ENCODE results near the gene CHST13.

Gene CHST13

DNA sequence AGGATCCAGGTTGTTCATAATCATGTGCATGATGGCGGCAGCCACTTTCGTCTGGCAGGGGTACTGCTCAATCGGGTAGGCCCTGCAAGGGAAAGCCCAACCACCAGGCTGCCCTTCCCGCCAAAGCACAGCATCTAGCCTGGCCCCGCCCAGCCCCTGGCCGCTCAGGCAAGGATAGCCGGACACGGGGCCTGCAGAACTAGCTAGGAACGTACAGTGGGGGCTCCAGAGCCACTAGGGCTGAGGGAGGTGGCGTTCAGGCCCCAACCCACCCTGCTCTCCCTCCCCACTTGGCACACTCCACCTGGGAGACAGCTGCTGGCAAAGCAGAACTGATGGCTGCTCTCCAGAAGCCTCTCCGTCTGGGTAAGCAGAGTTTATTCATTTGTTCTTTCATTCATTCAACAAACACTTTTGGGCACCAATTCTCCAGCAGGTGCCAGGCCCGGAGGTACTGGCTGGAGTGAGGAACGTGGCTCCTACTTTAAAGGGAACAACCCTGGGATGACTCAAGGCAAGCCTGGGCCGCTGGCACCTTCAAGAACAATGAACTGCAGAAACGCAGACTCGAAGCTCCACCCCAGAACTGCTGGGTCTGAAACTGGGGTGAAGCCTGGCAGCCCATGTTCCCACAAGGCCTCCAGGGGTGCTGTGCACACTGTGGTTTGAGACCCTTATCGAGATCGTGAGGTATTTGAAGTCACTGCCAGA, 14.2 kb upstream of the CHST13 start:
- DNase-seq: no peak
- H3K79me1 ChIP-seq (replicated peaks; ENCODE audit: low read length, poor library complexity, severe bottlenecking): no peaks in the 10 kb centered on the region

GRCh38 chr3:126510308-126510910, 13.5 kb upstream of the CHST13 start:
- H3K23ac ChIP-seq (ENCODE audit: low read length in 2 of 2): no peak overlapping the region
- no peak overlapping the region for H2BK15ac ChIP-seq (ENCODE audit: low read depth, poor library complexity, severe bottlenecking)
- no peak overlapping the region for H2BK120ac ChIP-seq (ENCODE audit: low read depth, low read length)
- no peak overlapping the region for H2AFZ ChIP-seq (ENCODE audit: low read depth, low read length)
- H3K4me1 ChIP-seq (ENCODE audit: control insufficient read depth, insufficient read depth, low read depth, low read length): peaks cover 4% of the 10 kb centered on the region
- WGBS: 93% methylated on average over 22 of the region's 22 CpGs
- H3K27ac ChIP-seq (ENCODE audit: low read length, poor library complexity, severe bottlenecking): no peak overlapping the region
- H3K4ac ChIP-seq (ENCODE audit: low read depth in 1 of 2, low read length in 2 of 2): no peak overlapping the region
- no peak overlapping the region for H4K91ac ChIP-seq (ENCODE audit: low read length)
- H4K8ac ChIP-seq (ENCODE audit: low read length): no peak overlapping the region
- no peak overlapping the region for H2BK5ac ChIP-seq (ENCODE audit: low read depth, low read length, poor library complexity, severe bottlenecking)
- no peaks in the 10 kb centered on the region for H3K9me3 ChIP-seq (ENCODE audit: control insufficient read depth, low read length)
- no peak overlapping the region for H2BK12ac ChIP-seq (ENCODE audit: low read length in 2 of 2)
- H3K9ac ChIP-seq (ENCODE audit: low read length): no peak overlapping the region
- no peaks in the 10 kb centered on the region for H3K79me1 ChIP-seq (replicated peaks; ENCODE audit: low read length, poor library complexity, severe bottlenecking)
- DNase-seq: no peak
- peaks cover 21 to 35% of the 10 kb centered on the region in 2 experiments for H3K27me3 ChIP-seq (ENCODE audit: control insufficient read depth in 1 of 2, insufficient read depth in 1 of 2, low read length in 2 of 2)
- H2AK5ac ChIP-seq (ENCODE audit: low read length, severe bottlenecking): no peak overlapping the region
- no peak overlapping the region for H3K14ac ChIP-seq (ENCODE audit: low read length in 2 of 2)
- H3K18ac ChIP-seq (ENCODE audit: low read depth in 1 of 2, low read length in 2 of 2): no peak overlapping the region
- no peak overlapping the region for H3K4me2 ChIP-seq (ENCODE audit: low read length, poor library complexity, severe bottlenecking)
- no peak overlapping the region for H3K4me3 ChIP-seq (ENCODE audit: insufficient read depth in 1 of 2, low read depth in 1 of 2, low read length in 2 of 2)
- no peaks in the 10 kb centered on the region for H3K36me3 ChIP-seq (ENCODE audit: control insufficient read depth in 1 of 2, insufficient read depth in 2 of 2, low read depth in 1 of 2, low read length in 2 of 2)

More for the DNA sequence above, 14.2 kb upstream of the CHST13 start:
- no peak overlapping the region for H2BK15ac ChIP-seq (ENCODE audit: low read depth, poor library complexity, severe bottlenecking)
- H3K4ac ChIP-seq (ENCODE audit: low read depth in 1 of 2, low read length in 2 of 2): no peak overlapping the region
- no peak overlapping the region for H3K4me3 ChIP-seq (ENCODE audit: insufficient read depth in 1 of 2, low read depth in 1 of 2, low read length in 2 of 2)
- H3K18ac ChIP-seq (ENCODE audit: low read depth in 1 of 2, low read length in 2 of 2): no peak overlapping the region
- H2BK120ac ChIP-seq (ENCODE audit: low read depth, low read length): no peak overlapping the region
- no peaks in the 10 kb centered on the region for H3K36me3 ChIP-seq (ENCODE audit: control insufficient read depth in 1 of 2, insufficient read depth in 2 of 2, low read depth in 1 of 2, low read length in 2 of 2)
- H3K14ac ChIP-seq (ENCODE audit: low read length in 2 of 2): no peak overlapping the region
- H2AFZ ChIP-seq (ENCODE audit: low read depth, low read length): no peak overlapping the region
- no peak overlapping the region for H4K91ac ChIP-seq (ENCODE audit: low read length)
- no peak overlapping the region for H2AK5ac ChIP-seq (ENCODE audit: low read length, severe bottlenecking)
- no peak overlapping the region for H3K9ac ChIP-seq (ENCODE audit: low read length)
- no peaks in the 10 kb centered on the region for H3K9me3 ChIP-seq (ENCODE audit: control insufficient read depth, low read length)
- H3K23ac ChIP-seq (ENCODE audit: low read length in 2 of 2): no peak overlapping the region
- peaks cover 21 to 41% of the 10 kb centered on the region in 2 experiments for H3K27me3 ChIP-seq (ENCODE audit: control insufficient read depth in 1 of 2, insufficient read depth in 1 of 2, low read length in 2 of 2)
- no peak overlapping the region for H4K8ac ChIP-seq (ENCODE audit: low read length)
- H3K27ac ChIP-seq (ENCODE audit: low read length, poor library complexity, severe bottlenecking): no peak overlapping the region
- WGBS: 83% methylated on average over 18 of the region's 18 CpGs
- H2BK12ac ChIP-seq (ENCODE audit: low read length in 2 of 2): no peak overlapping the region
- no peak overlapping the region for H2BK5ac ChIP-seq (ENCODE audit: low read depth, low read length, poor library complexity, severe bottlenecking)
- no peak overlapping the region for H3K4me2 ChIP-seq (ENCODE audit: low read length, poor library complexity, severe bottlenecking)
- H3K4me1 ChIP-seq (ENCODE audit: control insufficient read depth, insufficient read depth, low read depth, low read length): peaks cover 4% of the 10 kb centered on the region

GRCh38 chr3:126511291-126511690, 12.7 kb upstream of the CHST13 start:
- no peak for DNase-seq
- Histone ChIP-seq H3K9me3 (ENCODE audit: control insufficient read depth, low read length) (no peaks in the 10 kb centered on the region), H2BK120ac (ENCODE audit: low read depth, low read length) (no peak overlapping the region), H2AFZ (ENCODE audit: low read depth, low read length) (no peak overlapping the region), H3K36me3 (ENCODE audit: control insufficient read depth in 1 of 2, insufficient read depth in 2 of 2, low read depth in 1 of 2, low read length in 2 of 2) (no peaks in the 10 kb centered on the region), H2BK5ac (ENCODE audit: low read depth, low read length, poor library complexity, severe bottlenecking) (no peak overlapping the region), H3K23ac (ENCODE audit: low read length in 2 of 2) (no peak overlapping the region), H3K14ac (ENCODE audit: low read length in 2 of 2) (no peak overlapping the region), H2BK12ac (ENCODE audit: low read length in 2 of 2) (no peak overlapping the region), H3K9ac (ENCODE audit: low read length) (no peak overlapping the region), H2AK5ac (ENCODE audit: low read length, severe bottlenecking) (no peak overlapping the region), H3K4ac (ENCODE audit: low read depth in 1 of 2, low read length in 2 of 2) (no peak overlapping the region), H3K4me2 (ENCODE audit: low read length, poor library complexity, severe bottlenecking) (no peak overlapping the region), H3K4me1 (ENCODE audit: control insufficient read depth, insufficient read depth, low read depth, low read length) (peaks cover 4% of the 10 kb centered on the region), H3K4me3 (ENCODE audit: insufficient read depth in 1 of 2, low read depth in 1 of 2, low read length in 2 of 2) (no peak overlapping the region), H4K91ac (ENCODE audit: low read length) (no peak overlapping the region), H4K8ac (ENCODE audit: low read length) (no peak overlapping the region), H3K18ac (ENCODE audit: low read depth in 1 of 2, low read length in 2 of 2) (no peak overlapping the region), H3K27me3 (ENCODE audit: control insufficient read depth in 1 of 2, insufficient read depth in 1 of 2, low read length in 2 of 2) (peaks cover 21 to 30% of the 10 kb centered on the region in 2 experiments), H3K79me1 (replicated peaks; ENCODE audit: low read length, poor library complexity, severe bottlenecking) (no peaks in the 10 kb centered on the region), H2BK15ac (ENCODE audit: low read depth, poor library complexity, severe bottlenecking) (no peak overlapping the region), H3K27ac (ENCODE audit: low read length, poor library complexity, severe bottlenecking) (no peak overlapping the region)
- WGBS: 85% methylated on average over 2 of the region's 7 CpGs

DNA sequence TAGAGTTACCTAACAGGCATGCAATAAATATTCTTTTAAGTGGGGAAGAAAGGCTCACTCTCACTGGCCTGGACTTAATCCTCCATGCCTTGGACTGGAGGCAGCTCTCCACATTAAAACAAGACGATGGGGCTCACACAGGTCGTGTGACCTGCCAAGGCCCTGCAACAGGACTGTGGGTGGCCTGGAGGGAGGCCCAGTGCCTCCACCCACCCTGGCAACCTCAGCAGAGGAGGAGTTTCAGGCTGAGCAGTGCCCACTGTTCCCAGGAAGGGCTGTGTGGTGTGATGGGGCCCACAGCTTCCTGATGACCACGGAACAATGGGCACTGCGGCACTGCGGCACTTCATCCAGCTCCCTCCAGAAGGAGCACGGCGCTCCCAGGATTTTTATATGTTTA, 11.9 kb upstream of the CHST13 start:
- Histone ChIP-seq H3K9ac (ENCODE audit: low read length) (no peak overlapping the region), H3K27ac (ENCODE audit: low read length, poor library complexity, severe bottlenecking) (no peak overlapping the region), H2BK15ac (ENCODE audit: low read depth, poor library complexity, severe bottlenecking) (no peak overlapping the region), H2BK120ac (ENCODE audit: low read depth, low read length) (no peak overlapping the region), H3K4ac (ENCODE audit: low read depth in 1 of 2, low read length in 2 of 2) (no peak overlapping the region), H2BK5ac (ENCODE audit: low read depth, low read length, poor library complexity, severe bottlenecking) (no peak overlapping the region), H3K27me3 (ENCODE audit: control insufficient read depth in 1 of 2, insufficient read depth in 1 of 2, low read length in 2 of 2) (peaks cover 21 to 27% of the 10 kb centered on the region in 2 experiments), H3K18ac (ENCODE audit: low read depth in 1 of 2, low read length in 2 of 2) (no peak overlapping the region), H3K79me1 (replicated peaks; ENCODE audit: low read length, poor library complexity, severe bottlenecking) (no peaks in the 10 kb centered on the region), H2AK5ac (ENCODE audit: low read length, severe bottlenecking) (no peak overlapping the region), H4K91ac (ENCODE audit: low read length) (no peak overlapping the region), H2AFZ (ENCODE audit: low read depth, low read length) (no peak overlapping the region), H3K36me3 (ENCODE audit: control insufficient read depth in 1 of 2, insufficient read depth in 2 of 2, low read depth in 1 of 2, low read length in 2 of 2) (no peaks in the 10 kb centered on the region), H4K8ac (ENCODE audit: low read length) (no peak overlapping the region), H3K14ac (ENCODE audit: low read length in 2 of 2) (peak overlapping the region in 1 of 2 experiments; percentile 4), H3K9me3 (ENCODE audit: control insufficient read depth, low read length) (no peaks in the 10 kb centered on the region), H2BK12ac (ENCODE audit: low read length in 2 of 2) (no peak overlapping the region), H3K4me1 (ENCODE audit: control insufficient read depth, insufficient read depth, low read depth, low read length) (peaks cover 4% of the 10 kb centered on the region), H3K4me2 (ENCODE audit: low read length, poor library complexity, severe bottlenecking) (no peak overlapping the region), H3K4me3 (ENCODE audit: insufficient read depth in 1 of 2, low read depth in 1 of 2, low read length in 2 of 2) (no peak overlapping the region), H3K23ac (ENCODE audit: low read length in 2 of 2) (no peak overlapping the region)
- WGBS: 74% methylated on average over 7 of the region's 7 CpGs
- DNase-seq: no peak

All from mesenchymal stem cell (in vitro differentiated cells and primary cell).